SK-N-SH treated with all-trans-retinoic acid at 6 μM for 48 hours (cell line): ENCODE measurements around the gene ACMSD.

Source experiments
- ATAC-seq: fragments of 200-7000 bp; cut with Tn5 transposase; 3 replicates; pipeline ENCODE4 v1.9.1; 2020; ENCODE audit warnings: mild to moderate bottlenecking, moderate library complexity
- ARNTL ChIP-seq: fragments of 450-650 bp; formaldehyde crosslinking; IDR thresholded peaks from 2 replicates; pipeline ENCODE4 v1.5.0; 2020; ENCODE audit warnings: low read depth, mild to moderate bottlenecking, moderate library complexity, borderline replicate concordance
- BACH2 ChIP-seq: fragments of 250-450 bp; sonication (Bioruptor Pico); IDR thresholded peaks from 2 replicates; pipeline ENCODE4 v1.9.0; 2021; ENCODE audit warnings: mild to moderate bottlenecking, borderline replicate concordance
- CSDC2 ChIP-seq: fragments of 250-450 bp; sonication (Bioruptor Pico); IDR thresholded peaks from 2 replicates; pipeline ENCODE4 v1.5.0; 2020; ENCODE audit warnings: mild to moderate bottlenecking, moderate library complexity
- ESRRG ChIP-seq: fragments of 250-450 bp; sonication (Bioruptor Pico); IDR thresholded peaks from 2 replicates; pipeline ENCODE4 v1.6.1; 2021; ENCODE audit warnings: mild to moderate bottlenecking
- GLIS3 ChIP-seq: fragments of 250-450 bp; sonication (Bioruptor Pico); IDR thresholded peaks from 2 replicates; pipeline ENCODE4 v1.5.0; 2020; ENCODE audit warnings: mild to moderate bottlenecking, moderate library complexity
- ISL1 ChIP-seq: fragments of 250-450 bp; sonication (Bioruptor Pico); IDR thresholded peaks from 2 replicates; pipeline ENCODE4 v2.1.2; 2022; ENCODE audit warnings: mild to moderate bottlenecking, moderate library complexity
- OSR1 ChIP-seq: fragments of 250-450 bp; sonication (Bioruptor Pico); IDR thresholded peaks from 2 replicates; pipeline ENCODE4 v1.8.0; 2022; ENCODE audit warnings: moderate library complexity, mild to moderate bottlenecking, inconsistent platforms
- PPARA ChIP-seq: fragments of 250-450 bp; sonication (Bioruptor Pico); IDR thresholded peaks from 2 replicates; pipeline ENCODE4 v1.5.0; 2020; ENCODE audit warnings: mild to moderate bottlenecking, borderline replicate concordance
- RARB ChIP-seq: fragments of 250-450 bp; sonication (Bioruptor Pico); IDR thresholded peaks from 2 replicates; pipeline ENCODE4 v1.8.0; 2021; ENCODE audit warnings: mild to moderate bottlenecking, moderate library complexity
- TCF4 ChIP-seq: fragments of 250-450 bp; sonication (Bioruptor Pico); IDR thresholded peaks from 2 replicates; pipeline ENCODE4 v1.8.0; 2021; ENCODE audit warnings: mild to moderate bottlenecking, moderate library complexity, borderline replicate concordance
- TOX ChIP-seq: fragments of 250-450 bp; sonication (Bioruptor Pico); IDR thresholded peaks from 2 replicates; pipeline ENCODE4 v1.8.0; 2021; ENCODE audit warnings: mild to moderate bottlenecking, moderate library complexity, borderline replicate concordance
- ZC3H10 ChIP-seq: fragments of 250-450 bp; sonication (Bioruptor Pico); IDR thresholded peaks from 2 replicates; pipeline ENCODE4 v1.5.1; 2021; ENCODE audit warnings: mild to moderate bottlenecking, moderate library complexity
- ZFP3 ChIP-seq: fragments of 250-450 bp; sonication (Bioruptor Pico); IDR thresholded peaks from 2 replicates; pipeline ENCODE4 v1.5.0; 2020; ENCODE audit warnings: mild to moderate bottlenecking, moderate library complexity
- ZFP30 ChIP-seq: fragments of 450-650 bp; formaldehyde crosslinking; IDR thresholded peaks from 2 replicates; pipeline ENCODE4 v1.5.0; 2022; ENCODE audit warnings: mild to moderate bottlenecking, moderate library complexity
- ZNF565 ChIP-seq: fragments of 450-650 bp; formaldehyde crosslinking; conservative IDR thresholded peaks from 2 replicates; pipeline ENCODE4 v1.5.0; 2020; ENCODE audit warnings: low read depth, mild to moderate bottlenecking, moderate library complexity
- ZNF70 ChIP-seq: fragments of 450-650 bp; formaldehyde crosslinking; IDR thresholded peaks from 2 replicates; pipeline ENCODE4 v1.5.0; 2020; ENCODE audit warnings: mild to moderate bottlenecking, moderate library complexity
- ZNF8 ChIP-seq: fragments of 450-650 bp; formaldehyde crosslinking; IDR thresholded peaks from 2 replicates; pipeline ENCODE4 v1.5.0; 2020; ENCODE audit warnings: mild to moderate bottlenecking, moderate library complexity
- TF ChIP-seq, protein P1 (sequence below): fragments of 250-450 bp; sonication (Bioruptor Pico); IDR thresholded peaks from 2 replicates; pipeline ENCODE4 v1.8.0; 2020; ENCODE audit warnings: mild to moderate bottlenecking, moderate library complexity, borderline replicate concordance
- TF ChIP-seq, protein P2 (sequence below): fragments of 250-450 bp; sonication (Bioruptor Pico); IDR thresholded peaks from 2 replicates; pipeline ENCODE4 v1.5.0; 2020; ENCODE audit warnings: mild to moderate bottlenecking, moderate library complexity
- TF ChIP-seq, protein P3 (sequence below): fragments of 250-450 bp; sonication (Bioruptor Pico); IDR thresholded peaks from 2 replicates; pipeline ENCODE4 v1.5.1; 2021; ENCODE audit warnings: mild to moderate bottlenecking, moderate library complexity

The ACMSD gene

DNA sequence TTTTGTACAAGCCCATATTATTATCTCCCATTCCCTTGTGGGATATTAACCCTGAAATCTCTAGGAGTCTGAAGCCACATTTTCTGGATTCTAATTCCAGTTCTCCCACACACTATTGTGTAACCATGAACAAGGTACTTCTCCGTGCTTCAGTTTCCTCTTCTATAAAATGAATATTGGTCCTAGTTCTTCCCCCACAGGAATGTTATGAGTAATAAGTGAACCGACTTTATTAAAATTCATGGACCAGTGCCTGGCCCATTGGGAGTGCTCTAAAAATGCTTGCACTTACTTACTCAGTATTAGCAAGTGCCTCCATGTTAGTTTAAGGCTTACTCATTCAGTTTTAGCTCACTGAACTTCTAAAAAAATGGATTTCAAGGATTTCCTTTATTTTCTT lies 1.4 kb upstream of the ACMSD start:
- ATAC-seq, result no peak
- no peak for TF ChIP-seq ZNF70
- no peak for TF ChIP-seq GLIS3 (CRISPR knock-in tag)
- TF ChIP-seq ZC3H10, result no peak
- no peak for TF ChIP-seq ESRRG (CRISPR knock-in tag)
- TF ChIP-seq, protein P1, sequence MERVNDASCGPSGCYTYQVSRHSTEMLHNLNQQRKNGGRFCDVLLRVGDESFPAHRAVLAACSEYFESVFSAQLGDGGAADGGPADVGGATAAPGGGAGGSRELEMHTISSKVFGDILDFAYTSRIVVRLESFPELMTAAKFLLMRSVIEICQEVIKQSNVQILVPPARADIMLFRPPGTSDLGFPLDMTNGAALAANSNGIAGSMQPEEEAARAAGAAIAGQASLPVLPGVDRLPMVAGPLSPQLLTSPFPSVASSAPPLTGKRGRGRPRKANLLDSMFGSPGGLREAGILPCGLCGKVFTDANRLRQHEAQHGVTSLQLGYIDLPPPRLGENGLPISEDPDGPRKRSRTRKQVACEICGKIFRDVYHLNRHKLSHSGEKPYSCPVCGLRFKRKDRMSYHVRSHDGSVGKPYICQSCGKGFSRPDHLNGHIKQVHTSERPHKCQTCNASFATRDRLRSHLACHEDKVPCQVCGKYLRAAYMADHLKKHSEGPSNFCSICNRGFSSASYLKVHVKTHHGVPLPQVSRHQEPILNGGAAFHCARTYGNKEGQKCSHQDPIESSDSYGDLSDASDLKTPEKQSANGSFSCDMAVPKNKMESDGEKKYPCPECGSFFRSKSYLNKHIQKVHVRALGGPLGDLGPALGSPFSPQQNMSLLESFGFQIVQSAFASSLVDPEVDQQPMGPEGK (CRISPR knock-in tag), result no peak
- no peak for TF ChIP-seq ZNF565 (CRISPR knock-in tag)
- TF ChIP-seq ZFP30, result no peak
- no peak for TF ChIP-seq ARNTL
- no peak for TF ChIP-seq OSR1 (CRISPR knock-in tag)
- TF ChIP-seq BACH2, result no peak
- TF ChIP-seq ZFP3 (CRISPR knock-in tag), result no peak
- TF ChIP-seq PPARA (CRISPR knock-in tag), result no peak
- TF ChIP-seq TCF4 (CRISPR knock-in tag), result no peak
- TF ChIP-seq, all 23 proteins: peak for 0

DNA sequence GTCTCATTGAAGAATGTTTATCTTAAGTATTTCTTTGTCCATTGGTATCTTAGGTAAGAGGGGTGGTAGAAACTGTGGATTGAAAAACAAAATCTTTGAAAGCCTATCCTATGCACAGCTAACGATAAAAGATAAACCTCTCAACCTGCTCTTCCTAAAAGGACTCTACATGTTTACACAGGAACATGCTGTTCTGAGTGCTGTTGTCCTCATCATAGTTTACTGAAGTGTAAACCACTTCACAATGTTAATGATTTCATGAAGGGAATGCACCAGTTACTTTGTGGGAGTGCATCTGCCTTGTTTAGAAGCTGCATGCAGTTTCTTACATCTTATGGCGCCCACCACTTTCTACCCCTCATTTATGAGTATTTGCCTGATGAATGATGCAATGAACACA lies 1.2 kb downstream of the ACMSD start:
- no peak for TF ChIP-seq RARB (CRISPR knock-in tag)
- no peak for TF ChIP-seq ZFP30
- no peak for ATAC-seq

DNA sequence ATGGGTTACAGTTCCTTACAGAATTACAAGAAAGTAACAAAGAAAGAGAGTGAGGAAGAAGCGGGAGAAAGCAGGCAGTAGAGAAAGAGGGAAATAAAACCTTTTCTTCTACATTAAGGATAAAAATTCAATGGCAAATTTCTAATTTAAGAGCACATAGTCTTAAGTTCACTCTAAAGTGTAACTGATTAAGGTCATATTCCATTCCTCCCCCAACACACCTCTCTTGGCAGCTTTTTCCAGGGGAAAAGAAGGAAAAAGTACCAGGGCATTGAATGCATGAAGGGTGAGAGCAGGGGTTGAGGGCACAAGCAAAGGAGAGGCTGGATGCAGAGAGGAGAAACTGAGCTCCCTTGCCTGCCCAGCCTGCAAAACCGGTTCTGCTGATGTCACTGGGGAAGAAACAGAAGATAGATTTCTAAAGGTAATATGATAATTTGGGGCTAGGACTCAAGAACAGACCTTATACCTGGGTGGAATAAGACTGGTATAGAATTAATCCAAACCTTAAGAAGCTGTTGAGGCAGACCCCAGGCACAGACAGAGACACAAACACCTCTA lies 4.6 kb downstream of the ACMSD start:
- no peak for TF ChIP-seq ZNF8 (CRISPR knock-in tag)
- no peak for TF ChIP-seq ESRRG (CRISPR knock-in tag)
- no peak for ATAC-seq

DNA sequence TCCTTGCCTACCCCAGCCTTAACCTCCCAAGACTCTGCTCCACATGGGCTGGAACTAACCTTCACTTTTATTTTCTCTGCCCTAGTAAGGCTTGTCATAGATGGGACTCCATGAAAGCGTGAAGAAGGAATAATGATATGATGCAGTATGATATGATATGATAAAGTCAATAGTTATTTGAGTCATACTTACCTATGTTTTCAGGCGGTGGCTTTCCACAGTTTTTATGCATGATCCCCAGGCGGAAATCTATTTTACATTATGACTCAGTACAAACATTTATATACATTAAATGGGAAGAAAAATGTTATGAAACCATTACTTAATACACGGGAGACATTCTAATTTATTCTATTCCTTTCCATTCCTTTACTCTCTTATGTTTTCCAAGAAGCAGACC lies 5.6 kb downstream of the ACMSD start:
- ATAC-seq, result no peak
- no peak for TF ChIP-seq ZFP3 (CRISPR knock-in tag)
- no peak for TF ChIP-seq OSR1 (CRISPR knock-in tag)
- no peak for TF ChIP-seq TCF4 (CRISPR knock-in tag)
- no peak for TF ChIP-seq ZC3H10
- TF ChIP-seq, protein P1 (CRISPR knock-in tag), result no peak
- no peak for TF ChIP-seq ZNF8 (CRISPR knock-in tag)
- TF ChIP-seq ESRRG (CRISPR knock-in tag), result no peak
- no peak for TF ChIP-seq CSDC2 (CRISPR knock-in tag)

DNA sequence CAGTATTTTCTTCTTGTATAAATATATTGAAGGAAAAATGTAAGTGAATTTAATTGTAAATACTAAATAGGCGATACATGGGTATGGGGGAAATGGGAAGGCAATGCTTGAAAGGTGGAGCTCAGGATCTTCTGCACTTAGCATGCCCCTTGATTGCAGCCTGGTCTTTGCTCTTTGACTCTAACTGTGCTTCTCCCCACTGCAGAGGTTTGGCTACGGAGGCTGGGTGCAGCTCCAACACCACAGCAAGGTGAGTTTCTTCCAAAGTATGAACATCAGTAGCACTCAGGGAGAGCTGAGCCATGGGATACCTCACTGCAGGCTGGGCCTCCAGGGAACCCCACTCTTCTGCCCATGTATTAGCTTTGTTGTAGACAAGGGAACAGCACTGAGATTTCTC lies 6.6 kb downstream of the ACMSD start:
- no peak for TF ChIP-seq BACH2
- TF ChIP-seq OSR1 (CRISPR knock-in tag), result no peak
- no peak for TF ChIP-seq ZNF8 (CRISPR knock-in tag)
- no peak for TF ChIP-seq TOX (CRISPR knock-in tag)
- no peak for TF ChIP-seq ARNTL
- TF ChIP-seq ZFP30, result no peak
- TF ChIP-seq, protein P2, sequence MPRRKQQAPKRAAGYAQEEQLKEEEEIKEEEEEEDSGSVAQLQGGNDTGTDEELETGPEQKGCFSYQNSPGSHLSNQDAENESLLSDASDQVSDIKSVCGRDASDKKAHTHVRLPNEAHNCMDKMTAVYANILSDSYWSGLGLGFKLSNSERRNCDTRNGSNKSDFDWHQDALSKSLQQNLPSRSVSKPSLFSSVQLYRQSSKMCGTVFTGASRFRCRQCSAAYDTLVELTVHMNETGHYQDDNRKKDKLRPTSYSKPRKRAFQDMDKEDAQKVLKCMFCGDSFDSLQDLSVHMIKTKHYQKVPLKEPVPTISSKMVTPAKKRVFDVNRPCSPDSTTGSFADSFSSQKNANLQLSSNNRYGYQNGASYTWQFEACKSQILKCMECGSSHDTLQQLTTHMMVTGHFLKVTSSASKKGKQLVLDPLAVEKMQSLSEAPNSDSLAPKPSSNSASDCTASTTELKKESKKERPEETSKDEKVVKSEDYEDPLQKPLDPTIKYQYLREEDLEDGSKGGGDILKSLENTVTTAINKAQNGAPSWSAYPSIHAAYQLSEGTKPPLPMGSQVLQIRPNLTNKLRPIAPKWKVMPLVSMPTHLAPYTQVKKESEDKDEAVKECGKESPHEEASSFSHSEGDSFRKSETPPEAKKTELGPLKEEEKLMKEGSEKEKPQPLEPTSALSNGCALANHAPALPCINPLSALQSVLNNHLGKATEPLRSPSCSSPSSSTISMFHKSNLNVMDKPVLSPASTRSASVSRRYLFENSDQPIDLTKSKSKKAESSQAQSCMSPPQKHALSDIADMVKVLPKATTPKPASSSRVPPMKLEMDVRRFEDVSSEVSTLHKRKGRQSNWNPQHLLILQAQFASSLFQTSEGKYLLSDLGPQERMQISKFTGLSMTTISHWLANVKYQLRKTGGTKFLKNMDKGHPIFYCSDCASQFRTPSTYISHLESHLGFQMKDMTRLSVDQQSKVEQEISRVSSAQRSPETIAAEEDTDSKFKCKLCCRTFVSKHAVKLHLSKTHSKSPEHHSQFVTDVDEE (CRISPR knock-in tag), result no peak
- no peak for ATAC-seq

DNA sequence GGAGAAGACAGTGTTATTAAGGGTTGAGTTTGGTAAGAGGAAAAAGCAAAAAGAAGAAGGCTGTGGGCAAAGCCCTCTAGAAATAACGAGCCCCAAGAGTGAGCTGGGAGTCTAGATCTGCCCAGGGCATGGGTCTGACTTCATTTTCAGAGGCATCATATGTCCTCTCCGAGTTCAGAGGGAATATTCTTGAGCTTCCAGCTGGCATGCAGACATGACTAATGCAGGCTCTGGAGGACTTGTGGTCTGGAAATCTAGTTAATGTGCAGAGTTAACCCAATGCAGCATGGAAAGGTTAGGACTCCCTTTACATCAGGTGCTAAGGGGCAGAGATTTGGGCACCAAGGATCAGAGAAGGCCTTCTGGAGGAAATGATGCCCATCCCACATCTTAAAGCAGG lies 7.3 kb downstream of the ACMSD start:
- TF ChIP-seq ISL1 (no peak), ESRRG (CRISPR knock-in tag) (no peak)
- TF ChIP-seq, protein P3, sequence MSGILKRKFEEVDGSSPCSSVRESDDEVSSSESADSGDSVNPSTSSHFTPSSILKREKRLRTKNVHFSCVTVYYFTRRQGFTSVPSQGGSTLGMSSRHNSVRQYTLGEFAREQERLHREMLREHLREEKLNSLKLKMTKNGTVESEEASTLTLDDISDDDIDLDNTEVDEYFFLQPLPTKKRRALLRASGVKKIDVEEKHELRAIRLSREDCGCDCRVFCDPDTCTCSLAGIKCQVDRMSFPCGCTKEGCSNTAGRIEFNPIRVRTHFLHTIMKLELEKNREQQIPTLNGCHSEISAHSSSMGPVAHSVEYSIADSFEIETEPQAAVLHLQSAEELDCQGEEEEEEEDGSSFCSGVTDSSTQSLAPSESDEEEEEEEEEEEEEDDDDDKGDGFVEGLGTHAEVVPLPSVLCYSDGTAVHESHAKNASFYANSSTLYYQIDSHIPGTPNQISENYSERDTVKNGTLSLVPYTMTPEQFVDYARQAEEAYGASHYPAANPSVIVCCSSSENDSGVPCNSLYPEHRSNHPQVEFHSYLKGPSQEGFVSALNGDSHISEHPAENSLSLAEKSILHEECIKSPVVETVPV, result no peak
- TF ChIP-seq, protein P2 (CRISPR knock-in tag), result no peak
- TF ChIP-seq, protein P1 (CRISPR knock-in tag), result no peak
- TF ChIP-seq, all 23 proteins: peak for 0
- ATAC-seq, result no peak
